SH-SY5Y (cell line): ENCODE measurements around the gene ADCY7.

ENCODE experiments used
- GATA2 ChIP-seq: IDR thresholded peaks from 2 replicates; pipeline ENCODE4 v1.6.1; 2011; ENCODE audit warnings: mild to moderate bottlenecking, low read depth, low read length
- GATA3 ChIP-seq: IDR thresholded peaks from 2 replicates; pipeline ENCODE4 v1.6.1; 2011; ENCODE audit warnings: low read depth, mild to moderate bottlenecking, low read length, moderate library complexity

DNA sequence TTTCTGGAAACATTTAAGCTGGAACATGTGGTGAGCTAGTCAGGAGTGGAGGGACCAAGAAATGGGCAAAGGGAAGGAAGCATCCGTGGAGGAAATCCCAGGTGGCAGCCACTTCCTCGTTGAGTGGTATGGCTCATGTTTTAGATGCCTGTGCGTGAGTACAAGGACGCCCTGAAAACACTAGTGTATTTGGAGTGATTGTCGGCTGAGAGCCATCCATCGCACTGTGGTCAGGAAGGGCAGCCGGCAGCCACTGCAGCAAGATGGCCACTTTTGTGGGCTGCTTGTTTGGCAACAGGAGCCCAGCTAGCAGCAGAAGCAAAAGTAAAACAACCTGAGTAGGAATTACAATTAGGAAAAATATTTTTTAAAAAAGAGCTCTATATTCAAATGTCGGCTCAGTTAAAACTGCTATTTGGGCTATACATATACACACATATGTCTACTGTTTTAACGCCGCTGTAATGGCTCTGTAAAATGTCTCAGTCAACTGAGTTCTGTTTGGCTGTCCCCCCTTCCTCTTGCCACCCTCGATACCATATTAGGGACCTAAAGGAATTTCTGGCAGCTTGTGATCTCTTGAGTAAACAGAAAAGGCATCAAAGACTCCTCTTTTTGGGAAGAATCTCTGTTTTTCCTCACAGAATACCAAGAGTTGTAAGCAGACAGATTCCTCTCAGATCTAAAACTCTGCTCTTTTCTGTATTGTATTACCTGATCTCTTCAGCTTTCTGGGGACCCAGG, 63.3 kb downstream of the ADCY7 start:
- TF ChIP-seq GATA2 (no peak), GATA3 (no peak)
